ENCODE measurements around the gene HMCES. TPM values are rescaled to one million over a fixed set of nuclear protein-coding genes. Genes with fewer than 3 reads are reported as not detected.

HMCES gene
- total RNA-seq, 1 donor from 2014 or later, result 36.4 TPM

DNA sequence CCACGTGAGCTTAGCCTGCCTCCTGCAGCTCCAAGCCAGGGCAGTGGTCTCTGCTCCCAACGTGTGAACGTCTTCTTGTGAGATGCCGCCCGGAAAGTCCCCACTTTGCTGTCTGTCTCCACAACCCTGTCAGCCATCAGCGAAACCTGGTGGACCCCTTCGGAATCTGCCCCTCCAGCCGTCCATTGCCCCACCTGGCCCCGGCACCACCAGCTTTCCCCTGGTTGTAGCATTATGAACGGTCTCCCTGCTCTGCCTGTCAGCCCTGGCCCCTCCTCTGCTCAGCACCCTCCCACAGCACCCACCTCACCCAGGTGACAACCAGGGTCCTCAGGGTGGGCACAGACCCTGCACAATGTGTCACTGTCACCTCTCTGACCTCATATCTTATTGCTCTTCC is 71.1 kb downstream of the HMCES start:
- Mint-ChIP-seq H3K4me1 (ENCODE audit: unreplicated experiment) (peaks cover 13% of the 10 kb centered on the region), H3K9me3 (ENCODE audit: unreplicated experiment) (no peaks in the 10 kb centered on the region), H3K27me3 (ENCODE audit: unreplicated experiment) (peaks cover 24% of the 10 kb centered on the region), H3K27ac (ENCODE audit: unreplicated experiment) (no peak overlapping the region), H3K36me3 (ENCODE audit: low read depth, unreplicated experiment) (peaks cover 2% of the 10 kb centered on the region), H3K4me3 (ENCODE audit: unreplicated experiment) (no peak overlapping the region)
- DNase-seq (ENCODE audit: low spot score), result no peak
- TF ChIP-seq, protein P1, sequence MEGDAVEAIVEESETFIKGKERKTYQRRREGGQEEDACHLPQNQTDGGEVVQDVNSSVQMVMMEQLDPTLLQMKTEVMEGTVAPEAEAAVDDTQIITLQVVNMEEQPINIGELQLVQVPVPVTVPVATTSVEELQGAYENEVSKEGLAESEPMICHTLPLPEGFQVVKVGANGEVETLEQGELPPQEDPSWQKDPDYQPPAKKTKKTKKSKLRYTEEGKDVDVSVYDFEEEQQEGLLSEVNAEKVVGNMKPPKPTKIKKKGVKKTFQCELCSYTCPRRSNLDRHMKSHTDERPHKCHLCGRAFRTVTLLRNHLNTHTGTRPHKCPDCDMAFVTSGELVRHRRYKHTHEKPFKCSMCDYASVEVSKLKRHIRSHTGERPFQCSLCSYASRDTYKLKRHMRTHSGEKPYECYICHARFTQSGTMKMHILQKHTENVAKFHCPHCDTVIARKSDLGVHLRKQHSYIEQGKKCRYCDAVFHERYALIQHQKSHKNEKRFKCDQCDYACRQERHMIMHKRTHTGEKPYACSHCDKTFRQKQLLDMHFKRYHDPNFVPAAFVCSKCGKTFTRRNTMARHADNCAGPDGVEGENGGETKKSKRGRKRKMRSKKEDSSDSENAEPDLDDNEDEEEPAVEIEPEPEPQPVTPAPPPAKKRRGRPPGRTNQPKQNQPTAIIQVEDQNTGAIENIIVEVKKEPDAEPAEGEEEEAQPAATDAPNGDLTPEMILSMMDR (IDR thresholded peaks at IDR 0.05; ENCODE audit: unreplicated experiment), result no peak

DNA sequence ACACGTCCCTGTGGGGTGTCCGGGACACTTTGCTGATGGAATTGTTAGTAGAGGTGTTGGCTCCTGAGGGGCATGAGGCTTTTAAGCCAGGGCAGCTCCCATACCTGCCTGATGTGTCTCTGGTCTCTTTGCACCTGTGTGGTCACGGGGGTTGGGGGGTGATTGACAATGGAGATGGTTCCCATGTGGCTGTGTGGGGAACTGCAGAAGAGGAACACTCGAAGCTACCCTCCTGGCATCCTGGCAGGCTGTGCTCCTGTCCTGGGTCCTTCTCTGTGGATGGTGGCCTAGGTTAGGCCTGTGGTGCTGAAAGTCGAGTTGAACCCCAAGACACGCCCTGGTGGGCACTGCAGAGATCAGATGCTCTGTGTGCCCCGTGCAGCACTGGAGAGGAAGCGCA is 73.4 kb downstream of the HMCES start:
- H3K9me3 Mint-ChIP-seq (ENCODE audit: unreplicated experiment), result no peaks in the 10 kb centered on the region
- no peak overlapping the region for H3K27ac Mint-ChIP-seq (ENCODE audit: unreplicated experiment)
- TF ChIP-seq, protein P1 (IDR thresholded peaks at IDR 0.05; ENCODE audit: unreplicated experiment), result peak; percentile 54
- peaks cover 4% of the 10 kb centered on the region for H3K4me1 Mint-ChIP-seq (ENCODE audit: unreplicated experiment)
- peaks cover 17% of the 10 kb centered on the region for H3K27me3 Mint-ChIP-seq (ENCODE audit: unreplicated experiment)
- DNase-seq (ENCODE audit: low spot score), result no peak
- peaks cover 5% of the 10 kb centered on the region for H3K36me3 Mint-ChIP-seq (ENCODE audit: low read depth, unreplicated experiment)
- peak overlapping the region; percentile 38 for H3K4me3 Mint-ChIP-seq (ENCODE audit: unreplicated experiment)

DNA sequence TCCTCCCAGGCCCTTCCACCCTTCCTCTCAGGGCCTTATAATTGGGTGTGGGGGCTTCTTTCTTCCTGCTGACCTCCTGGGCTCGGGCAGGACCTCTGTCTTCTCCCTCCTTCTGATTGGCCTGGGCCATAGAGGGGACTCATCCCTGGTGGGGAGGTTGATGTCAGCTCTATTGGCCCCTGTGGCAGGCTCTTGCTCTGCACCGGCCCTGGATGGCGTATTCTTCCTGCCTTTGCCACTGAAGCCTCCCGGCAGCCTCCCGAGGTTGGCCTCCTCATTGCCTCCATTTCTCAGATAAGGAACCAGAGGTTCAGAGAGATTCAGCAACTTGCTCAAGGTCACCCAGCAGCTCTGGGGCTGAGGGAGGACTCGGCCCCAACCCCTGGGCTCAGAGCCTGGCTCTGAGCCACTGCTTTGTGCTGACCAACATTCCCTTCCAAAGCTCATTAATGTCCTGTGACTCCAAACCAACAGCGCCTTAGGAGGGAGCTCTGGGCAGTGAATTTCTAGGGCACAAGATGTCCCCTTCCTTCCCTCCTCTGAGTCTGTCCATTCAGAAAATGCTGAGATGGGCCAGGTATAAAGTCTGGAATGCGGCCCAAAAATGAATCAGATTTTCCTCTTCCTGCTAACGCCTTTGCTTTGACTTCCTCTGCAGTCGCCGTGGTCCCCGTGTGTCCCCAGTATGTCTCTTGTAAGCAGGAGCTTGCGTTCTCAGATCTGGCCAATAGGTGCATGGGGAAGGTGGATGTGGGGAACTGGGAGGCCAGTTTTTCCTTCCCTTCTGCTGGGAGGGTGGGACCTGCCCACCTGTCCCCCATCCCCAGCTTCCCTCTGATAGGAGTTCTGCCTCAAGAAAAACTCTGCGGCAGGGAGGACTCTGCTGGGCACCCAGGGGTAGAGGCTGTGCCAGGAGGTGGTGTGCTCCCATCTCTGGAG is 74.2 kb downstream of the HMCES start:
- TF ChIP-seq, protein P1 (IDR thresholded peaks at IDR 0.05; ENCODE audit: unreplicated experiment), result no peak
- no peak overlapping the region for H3K27ac Mint-ChIP-seq (ENCODE audit: unreplicated experiment)
- no peaks in the 10 kb centered on the region for H3K9me3 Mint-ChIP-seq (ENCODE audit: unreplicated experiment)
- peaks cover 21% of the 10 kb centered on the region for H3K27me3 Mint-ChIP-seq (ENCODE audit: unreplicated experiment)
- H3K36me3 Mint-ChIP-seq (ENCODE audit: low read depth, unreplicated experiment), result peaks cover 5% of the 10 kb centered on the region
- no peak overlapping the region for H3K4me3 Mint-ChIP-seq (ENCODE audit: unreplicated experiment)
- no peak for DNase-seq (ENCODE audit: low spot score)
- peaks cover 12% of the 10 kb centered on the region for H3K4me1 Mint-ChIP-seq (ENCODE audit: unreplicated experiment)

DNA sequence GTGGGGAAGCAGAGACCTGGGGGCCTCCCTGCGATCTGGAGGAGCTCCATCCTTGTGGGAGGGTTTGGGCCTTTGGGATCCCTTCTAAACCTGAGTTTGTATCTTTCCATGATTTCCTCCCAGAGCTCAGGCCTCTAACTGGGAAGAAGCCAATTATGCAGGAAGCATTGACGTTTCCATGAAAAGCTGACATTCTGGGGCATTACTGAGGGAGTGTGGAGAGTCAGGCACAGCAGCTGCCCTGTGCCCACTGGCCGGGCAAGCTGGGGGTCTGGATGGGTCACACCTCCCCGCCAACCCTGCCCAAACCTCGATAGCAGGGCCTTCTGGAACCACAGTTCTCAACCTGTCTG is 74.9 kb downstream of the HMCES start:
- H3K36me3 Mint-ChIP-seq (ENCODE audit: low read depth, unreplicated experiment), result peaks cover 5% of the 10 kb centered on the region
- H3K4me1 Mint-ChIP-seq (ENCODE audit: unreplicated experiment), result peaks cover 13% of the 10 kb centered on the region
- H3K27ac Mint-ChIP-seq (ENCODE audit: unreplicated experiment), result no peak overlapping the region
- TF ChIP-seq, protein P1 (IDR thresholded peaks at IDR 0.05; ENCODE audit: unreplicated experiment), result no peak
- no peak overlapping the region for H3K4me3 Mint-ChIP-seq (ENCODE audit: unreplicated experiment)
- H3K9me3 Mint-ChIP-seq (ENCODE audit: unreplicated experiment), result no peaks in the 10 kb centered on the region
- DNase-seq (ENCODE audit: low spot score), result no peak
- peaks cover 21% of the 10 kb centered on the region for H3K27me3 Mint-ChIP-seq (ENCODE audit: unreplicated experiment)

Small RNAs within 50 kb of the gene (microRNA-seq; reads per million reads assigned to microRNA genes)
- gene MIR6826 (ENCODE audit: unreplicated experiment), result 0.83 reads per million, percentile 7 among the genes with 10 or more reads in this experiment

Other genes starting within 250 kb of the HMCES start
- gene GP9, start 218.1 kb upstream of the HMCES start, total RNA-seq (ENCODE audit: unreplicated experiment), result 1.5 TPM
- 53.0 TPM for gene RAB43, start 157.1 kb upstream of the HMCES start, total RNA-seq (ENCODE audit: unreplicated experiment)
- gene ISY1, start 117.8 kb upstream of the HMCES start, total RNA-seq (ENCODE audit: unreplicated experiment), result 61.9 TPM
- gene CNBP, start 95.0 kb upstream of the HMCES start, total RNA-seq (ENCODE audit: unreplicated experiment), result 192 TPM
- 149 TPM for gene COPG1, start 29.3 kb upstream of the HMCES start, total RNA-seq (ENCODE audit: unreplicated experiment)
- gene EFCAB12, start 149.8 kb downstream of the HMCES start, total RNA-seq (ENCODE audit: unreplicated experiment), result 0.21 TPM
- gene MBD4, start 161.1 kb downstream of the HMCES start, total RNA-seq (ENCODE audit: unreplicated experiment), result 30.6 TPM
- 25.1 TPM for gene IFT122, start 161.4 kb downstream of the HMCES start, total RNA-seq (ENCODE audit: unreplicated experiment)
- gene RHO, start 249.8 kb downstream of the HMCES start, total RNA-seq (ENCODE audit: unreplicated experiment), result not detected